ENCODE results near the gene CAPN3. TPM values are rescaled to one million over a fixed set of nuclear protein-coding genes. Genes with fewer than 3 reads are reported as not detected.

CAPN3 gene
- total RNA-seq, 1 donor from 2014 or later: 12.3 TPM

GRCh38 chr15:42450425-42450790 lies 91.1 kb downstream of the CAPN3 start:
- no peak for DNase-seq (ENCODE audit: low read depth)

GRCh38 chr15:42453826-42454225 lies 94.5 kb downstream of the CAPN3 start:
- DNase-seq (ENCODE audit: low read depth): no peak

- DNase-seq (ENCODE audit: low read depth): no peak
Observed at GRCh38 chr15:42456531-42456930, 97.2 kb downstream of the CAPN3 start.

GRCh38 chr15:42456971-42457370 lies 97.7 kb downstream of the CAPN3 start:
- DNase-seq (ENCODE audit: low read depth): peak; percentile 75

GRCh38 chr15:42457445-42458442 lies 98.4 kb downstream of the CAPN3 start:
- DNase-seq (ENCODE audit: low read depth): peak; percentile 98

GRCh38 chr15:42461261-42461660 lies 102.0 kb downstream of the CAPN3 start:
- DNase-seq (ENCODE audit: low read depth): peak; percentile 18

Other genes with a start within 250 kb of the CAPN3 start
- not detected in 2 replicates for gene PLA2G4F, start 202.9 kb upstream of the CAPN3 start, total RNA-seq
- gene VPS39, start 151.2 kb upstream of the CAPN3 start, total RNA-seq: 38.6 and 52.6 TPM in 2 replicates
- 23.0 and 27.9 TPM in 2 replicates for gene GANC, start 86.3 kb upstream of the CAPN3 start, total RNA-seq
- 53.3 and 82.5 TPM in 2 replicates for gene TMEM87A, start 86.1 kb upstream of the CAPN3 start, total RNA-seq
- gene ZNF106, start 131.6 kb downstream of the CAPN3 start, total RNA-seq: 236 and 741 TPM in 2 replicates
- 73.0 and 91.6 TPM in 2 replicates for gene SNAP23, start 136.1 kb downstream of the CAPN3 start, total RNA-seq
- gene LRRC57, start 189.3 kb downstream of the CAPN3 start, total RNA-seq: 9.5 and 11.1 TPM in 2 replicates
- 18.0 and 18.7 TPM in 2 replicates for gene HAUS2, start 189.3 kb downstream of the CAPN3 start, total RNA-seq
- 5.4 and 10.1 TPM in 2 replicates for gene STARD9, start 216.1 kb downstream of the CAPN3 start, total RNA-seq

Measured in myocyte (in vitro differentiated cells).